WI38 (cell line): ENCODE data around the gene BNIP2.
"Not testable (repeated sequence)": the region's sequence is repeated elsewhere in the genome, so short reads cannot be mapped to it uniquely, and the experiment has no call there.

Source experiments
- H3K4me3 ChIP-seq: 2 replicates; pipeline ENCODE4 v1.5.1; 2011; ENCODE audit warnings: low read depth, mild to moderate bottlenecking, control low read depth, low read length
- CTCF ChIP-seq: IDR thresholded peaks from 2 replicates; pipeline ENCODE4 v1.5.1; 2012; ENCODE audit warnings: low read depth, mild to moderate bottlenecking, control low read depth, low read length

The BNIP2 gene

GRCh38 chr15:59699810-59700431 lies 10.8 kb upstream of the BNIP2 start:
- no peak overlapping the region for H3K4me3 ChIP-seq
- no peak for TF ChIP-seq CTCF

DNA sequence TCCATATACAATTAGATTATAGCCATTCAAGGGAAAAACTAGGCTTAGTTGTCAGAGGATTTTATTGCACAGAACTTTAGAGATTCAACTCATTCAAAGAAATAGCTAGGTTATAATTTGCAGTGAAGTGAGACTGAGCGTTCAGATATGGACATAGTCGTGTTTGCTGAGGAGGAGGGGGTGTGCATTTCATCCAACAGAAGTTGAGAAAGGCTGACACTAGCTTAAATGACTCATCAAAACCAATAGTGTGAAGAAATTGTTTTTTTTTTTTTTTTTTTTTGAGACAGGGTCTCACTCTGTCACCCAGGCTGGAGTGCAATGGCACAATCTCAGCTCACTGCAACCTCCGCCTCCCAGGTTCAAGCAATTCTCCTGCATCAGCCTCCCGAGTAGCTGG lies 8.9 kb upstream of the BNIP2 start:
- H3K4me3 ChIP-seq: not testable (repeated sequence)

- no peak overlapping the region for H3K4me3 ChIP-seq
- no peak for TF ChIP-seq CTCF
These were observed 7.2 kb upstream of the BNIP2 start for GRCh38 chr15:59696332-59696731.

DNA sequence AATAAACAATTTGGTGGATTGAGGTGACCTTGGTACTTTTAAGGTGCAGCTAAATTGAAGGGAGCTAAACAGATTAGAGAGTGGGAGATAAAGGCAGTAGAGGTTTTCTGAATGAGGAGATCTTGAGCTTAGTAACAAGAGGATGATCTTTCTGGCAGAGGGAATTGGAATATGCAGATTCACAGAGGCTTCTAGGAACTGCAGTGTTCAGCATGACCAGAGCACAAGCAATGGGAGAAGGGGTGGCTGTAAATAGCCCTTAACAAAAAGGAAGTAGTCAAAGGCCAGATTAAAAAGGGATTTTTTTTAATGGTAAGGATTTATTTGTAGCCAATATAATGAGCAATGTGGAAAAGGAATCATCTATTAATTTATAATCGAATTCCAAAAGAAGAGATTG lies 5.7 kb upstream of the BNIP2 start:
- no peak for TF ChIP-seq CTCF
- no peak overlapping the region for H3K4me3 ChIP-seq

DNA sequence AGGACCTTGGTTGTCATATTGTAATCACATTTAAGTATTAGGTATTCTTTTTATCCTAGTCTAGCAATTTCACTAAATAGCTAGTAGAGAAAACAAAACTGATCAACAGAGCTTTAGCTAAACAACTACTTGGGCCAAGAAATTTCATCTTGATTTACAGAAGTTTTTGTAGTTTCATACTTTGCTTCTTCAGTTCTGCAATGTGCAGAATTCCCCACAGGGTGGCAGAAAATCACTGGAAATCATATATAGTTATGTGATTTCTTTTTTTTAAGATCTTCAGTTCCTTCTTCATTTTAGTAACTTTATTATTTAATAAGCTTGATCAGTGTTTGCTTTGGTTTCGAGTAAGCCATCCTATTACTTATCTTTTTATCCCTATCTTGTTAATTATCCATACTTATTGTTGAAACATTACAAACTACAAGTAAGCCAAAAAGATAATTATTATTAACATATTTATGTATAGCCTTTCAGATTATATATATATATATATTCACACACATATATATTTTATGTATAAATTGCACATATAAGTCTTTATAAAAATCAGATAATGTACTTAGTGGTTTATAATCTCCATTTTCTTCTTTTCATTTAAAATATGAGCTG lies 2.2 kb upstream of the BNIP2 start:
- TF ChIP-seq CTCF: no peak; the same call in 1 of the 2 replicates
- no peak overlapping the region for H3K4me3 ChIP-seq

GRCh38 chr15:59689626-59690236 lies 611 bp upstream of the BNIP2 start:
- H3K4me3 ChIP-seq: peak overlapping the region; percentile 96
- no peak for TF ChIP-seq CTCF

DNA sequence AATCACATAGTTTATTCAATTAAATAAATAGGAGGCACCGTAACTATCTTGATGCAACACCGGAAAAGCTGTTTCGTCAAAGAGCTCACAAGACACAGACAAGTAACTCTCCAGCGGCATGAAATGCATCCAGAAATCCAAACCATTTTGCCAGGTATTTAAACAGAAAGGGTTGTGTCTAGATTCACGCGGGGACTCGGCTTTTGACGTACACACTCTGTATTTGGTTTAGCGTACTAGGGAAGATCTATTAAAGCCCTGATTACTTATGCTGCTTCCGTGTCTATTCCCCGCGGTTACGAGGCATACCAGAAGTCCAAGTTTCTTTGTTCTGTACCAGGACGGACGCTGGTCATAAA lies 718 bp downstream of the BNIP2 start:
- TF ChIP-seq CTCF: no peak
- H3K4me3 ChIP-seq: peak overlapping the region; percentile 96

DNA sequence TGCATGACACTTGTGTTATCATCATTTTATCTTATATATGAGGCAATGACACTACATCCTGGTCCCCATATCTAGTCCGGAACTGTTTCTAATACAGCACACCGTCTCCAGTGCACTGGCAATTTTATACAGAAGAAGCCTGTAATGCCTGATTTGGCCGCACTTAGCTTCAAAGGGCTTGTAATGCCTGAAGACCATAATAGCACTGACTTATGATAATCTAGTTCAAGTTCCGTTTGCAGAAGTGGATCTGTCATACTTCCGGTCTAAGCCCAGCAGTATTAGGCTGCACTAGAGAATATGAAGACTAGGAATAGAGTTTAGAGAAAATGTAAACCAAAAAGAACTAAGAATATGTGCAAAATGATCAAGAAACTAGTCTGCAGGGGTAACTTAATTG lies 1.3 kb downstream of the BNIP2 start:
- TF ChIP-seq CTCF: no peak
- peak overlapping the region; percentile 96 for H3K4me3 ChIP-seq
